DMS53 (cell line): Measurements from ENCODE around the gene FOXD4L5.
"Not testable (repeated sequence)": the region's sequence is repeated elsewhere in the genome, so short reads cannot be mapped to it uniquely, and the experiment has no call there.

Experiments used
- DNase-seq: peaks from one replicate; lab custom pipeline; 2025; lab: John Stamatoyannopoulos, UW

The FOXD4L5 gene

DNA sequence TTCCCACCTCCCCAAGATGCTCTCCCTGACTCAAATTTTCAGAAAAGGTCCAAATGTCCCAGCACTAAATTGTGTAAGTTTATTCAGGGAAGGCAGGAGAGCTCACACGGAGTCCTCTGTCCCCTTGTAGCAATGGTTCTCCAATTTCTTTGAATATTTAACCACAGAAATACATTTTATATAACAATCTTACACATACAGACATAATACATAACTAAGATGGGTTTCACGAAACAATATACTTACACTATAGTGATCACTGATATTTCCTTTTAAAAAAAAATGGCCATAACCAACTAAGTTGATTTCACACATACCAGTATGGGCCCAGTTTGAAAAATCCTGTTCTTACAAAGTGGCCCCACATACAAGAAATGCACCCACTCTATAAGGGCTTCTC, at the start of gene FOXD4L5:
Gene FOXD4L5 (minus strand): TSS at position 101 of the 400 bp plus-strand sequence. CDS start 832 bp downstream, outside the sequence.
- DNase-seq: not testable (repeated sequence)

DNA sequence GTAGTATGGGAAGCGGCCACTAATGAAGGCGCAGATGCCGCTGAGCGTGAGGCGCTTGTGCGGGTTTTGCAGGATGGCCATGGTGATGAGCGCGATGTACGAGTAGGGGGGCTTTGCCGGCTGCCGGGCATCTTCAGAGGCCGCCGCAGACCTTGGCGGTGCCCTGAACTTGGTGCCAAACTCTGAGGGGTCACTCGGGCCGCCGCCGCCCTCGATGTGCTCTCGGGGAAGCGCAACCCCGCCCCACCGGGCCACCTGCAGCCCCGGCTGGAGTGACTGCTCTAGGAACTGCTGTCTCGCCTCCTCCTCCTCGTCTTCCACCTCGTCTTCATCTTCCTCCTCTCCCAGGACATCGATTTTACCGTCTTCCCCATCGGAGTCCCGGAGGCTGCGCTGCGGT, 1.1 kb downstream of the FOXD4L5 start:
- not testable (repeated sequence) for DNase-seq

DNA sequence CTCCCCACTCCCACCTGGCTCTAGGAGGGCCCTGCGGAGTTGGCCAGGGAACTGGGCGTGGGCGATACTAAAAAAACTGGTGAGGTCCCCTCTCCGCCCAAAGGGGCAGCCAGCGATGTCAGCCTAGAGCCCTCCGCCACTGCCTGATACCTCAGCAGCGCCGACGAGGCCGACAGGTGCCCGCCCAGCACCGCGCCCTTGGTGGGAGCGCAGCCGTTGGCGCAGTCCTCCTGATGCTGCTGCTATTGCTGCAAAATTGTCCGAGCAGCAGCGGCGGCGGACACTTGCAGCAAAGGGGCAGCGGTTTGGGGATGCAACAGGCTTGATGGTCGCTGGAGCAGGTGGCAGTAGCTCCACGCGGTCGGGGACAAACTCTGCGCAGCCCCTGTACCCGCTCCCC, 2.0 kb downstream of the FOXD4L5 start:
- DNase-seq: not testable (repeated sequence)
